Measurements from ENCODE around the gene PTPRA.

DNA sequence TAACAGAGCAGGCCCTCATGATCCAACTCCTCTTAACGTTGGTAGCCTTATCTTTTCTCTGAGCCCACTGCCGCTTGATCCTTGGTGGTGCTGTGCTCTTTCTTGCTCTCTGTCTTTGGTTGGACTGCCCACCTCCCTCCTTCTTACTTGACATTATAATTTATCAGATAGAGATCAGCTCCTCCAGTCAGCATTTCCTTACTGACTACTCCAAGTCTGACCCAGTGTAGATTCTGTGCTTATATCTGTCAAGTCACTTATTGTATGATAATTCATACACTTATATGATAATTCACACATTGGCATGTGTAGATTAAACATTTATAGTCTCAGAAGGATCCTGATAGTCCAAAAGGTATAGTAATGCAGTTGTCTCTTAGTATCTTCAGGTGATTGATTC, 18.1 kb downstream of the PTPRA start:
- no peak for TF ChIP-seq POLR2AphosphoS5 (IDR thresholded peaks at IDR 0.05)
- TF ChIP-seq, protein P1, sequence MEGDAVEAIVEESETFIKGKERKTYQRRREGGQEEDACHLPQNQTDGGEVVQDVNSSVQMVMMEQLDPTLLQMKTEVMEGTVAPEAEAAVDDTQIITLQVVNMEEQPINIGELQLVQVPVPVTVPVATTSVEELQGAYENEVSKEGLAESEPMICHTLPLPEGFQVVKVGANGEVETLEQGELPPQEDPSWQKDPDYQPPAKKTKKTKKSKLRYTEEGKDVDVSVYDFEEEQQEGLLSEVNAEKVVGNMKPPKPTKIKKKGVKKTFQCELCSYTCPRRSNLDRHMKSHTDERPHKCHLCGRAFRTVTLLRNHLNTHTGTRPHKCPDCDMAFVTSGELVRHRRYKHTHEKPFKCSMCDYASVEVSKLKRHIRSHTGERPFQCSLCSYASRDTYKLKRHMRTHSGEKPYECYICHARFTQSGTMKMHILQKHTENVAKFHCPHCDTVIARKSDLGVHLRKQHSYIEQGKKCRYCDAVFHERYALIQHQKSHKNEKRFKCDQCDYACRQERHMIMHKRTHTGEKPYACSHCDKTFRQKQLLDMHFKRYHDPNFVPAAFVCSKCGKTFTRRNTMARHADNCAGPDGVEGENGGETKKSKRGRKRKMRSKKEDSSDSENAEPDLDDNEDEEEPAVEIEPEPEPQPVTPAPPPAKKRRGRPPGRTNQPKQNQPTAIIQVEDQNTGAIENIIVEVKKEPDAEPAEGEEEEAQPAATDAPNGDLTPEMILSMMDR (IDR thresholded peaks at IDR 0.05), result no peak

All from stomach (tissue), 4 donors.